Measurements from ENCODE around the gene PGS1. TPM values are rescaled to one million over a fixed set of nuclear protein-coding genes. Genes with fewer than 3 reads are reported as not detected.
"Not testable (repeated sequence)": the region's sequence is repeated elsewhere in the genome, so short reads cannot be mapped to it uniquely, and the experiment has no call there.

PGS1 gene
- total RNA-seq, 1 experiment from 2014 or later = 27.5 TPM

- peak; percentile 46 for DNase-seq (ENCODE audit: extremely low read depth, low read depth)
Observed at GRCh38 chr17:78441271-78441971, 63.0 kb downstream of the PGS1 start.

GRCh38 chr17:78442648-78443218 is 64.3 kb downstream of the PGS1 start:
- peak; percentile 100 for DNase-seq (ENCODE audit: extremely low read depth, low read depth)

GRCh38 chr17:78444392-78444791 is 65.9 kb downstream of the PGS1 start:
- DNase-seq (ENCODE audit: extremely low read depth, low read depth) = no peak

GRCh38 chr17:78446833-78447232 is 68.4 kb downstream of the PGS1 start:
- no peak for DNase-seq (ENCODE audit: extremely low read depth, low read depth)

GRCh38 chr17:78448356-78448993 is 70.0 kb downstream of the PGS1 start:
- DNase-seq (ENCODE audit: extremely low read depth, low read depth) = no peak

GRCh38 chr17:78449983-78450595 is 71.6 kb downstream of the PGS1 start:
- DNase-seq (ENCODE audit: extremely low read depth, low read depth) = no peak

- no peak for DNase-seq (ENCODE audit: extremely low read depth, low read depth)
Observed at GRCh38 chr17:78450696-78451345, 72.4 kb downstream of the PGS1 start.

- no peak for DNase-seq (ENCODE audit: extremely low read depth, low read depth)
Observed at GRCh38 chr17:78451753-78452152, 73.3 kb downstream of the PGS1 start.

GRCh38 chr17:78454346-78454745 is 75.9 kb downstream of the PGS1 start:
- no peak for DNase-seq (ENCODE audit: extremely low read depth, low read depth)

GRCh38 chr17:78458091-78458490 is 79.6 kb downstream of the PGS1 start:
- no peak for DNase-seq (ENCODE audit: extremely low read depth, low read depth)

GRCh38 chr17:78458736-78459335 is 80.4 kb downstream of the PGS1 start:
- DNase-seq (ENCODE audit: extremely low read depth, low read depth) = no peak

GRCh38 chr17:78459696-78460095 is 81.2 kb downstream of the PGS1 start:
- no peak for DNase-seq (ENCODE audit: extremely low read depth, low read depth)

GRCh38 chr17:78460176-78460675 is 81.8 kb downstream of the PGS1 start:
- DNase-seq (ENCODE audit: extremely low read depth, low read depth) = no peak

- DNase-seq (ENCODE audit: extremely low read depth, low read depth) = no peak
Observed at GRCh38 chr17:78460951-78461798, 82.7 kb downstream of the PGS1 start.

GRCh38 chr17:78461799-78462053 is 83.3 kb downstream of the PGS1 start:
- no peak for DNase-seq (ENCODE audit: extremely low read depth, low read depth)

GRCh38 chr17:78462148-78462547 is 83.7 kb downstream of the PGS1 start:
- no peak for DNase-seq (ENCODE audit: extremely low read depth, low read depth)

GRCh38 chr17:78466109-78466785 is 87.8 kb downstream of the PGS1 start:
- DNase-seq (ENCODE audit: extremely low read depth, low read depth) = not testable (repeated sequence)

- DNase-seq (ENCODE audit: extremely low read depth, low read depth) = no peak
Observed at GRCh38 chr17:78466786-78467715, 88.6 kb downstream of the PGS1 start.

Data from NCI-H460 (cell line).